Measurements from ENCODE around the gene CLCA1.

Gene CLCA1

GRCh38 chr1:86468501-86468977, at the start of gene CLCA1:
TSS of gene CLCA1 (plus strand) at chr1:86468927. CDS start at chr1:86468972, 45 bp downstream.
- no peak for DNase-seq

- DNase-seq = no peak
These were observed 49.3 kb upstream of the CLCA1 start for GRCh38 chr1:86419277-86419903.

- DNase-seq = no peak
These were observed 47.0 kb upstream of the CLCA1 start for GRCh38 chr1:86421601-86422280.

GRCh38 chr1:86423473-86423872, 45.3 kb upstream of the CLCA1 start:
- DNase-seq = no peak

GRCh38 chr1:86423873-86424272, 44.9 kb upstream of the CLCA1 start, which contains the start of gene CLCA2:
TSS of gene CLCA2 (plus strand) at chr1:86424171. CDS start at chr1:86424248, 77 bp downstream.
- no peak for DNase-seq

- DNase-seq = no peak
These were observed 39.5 kb upstream of the CLCA1 start for GRCh38 chr1:86429122-86429725.

GRCh38 chr1:86429835-86430234, 38.9 kb upstream of the CLCA1 start:
- no peak for DNase-seq

DNA sequence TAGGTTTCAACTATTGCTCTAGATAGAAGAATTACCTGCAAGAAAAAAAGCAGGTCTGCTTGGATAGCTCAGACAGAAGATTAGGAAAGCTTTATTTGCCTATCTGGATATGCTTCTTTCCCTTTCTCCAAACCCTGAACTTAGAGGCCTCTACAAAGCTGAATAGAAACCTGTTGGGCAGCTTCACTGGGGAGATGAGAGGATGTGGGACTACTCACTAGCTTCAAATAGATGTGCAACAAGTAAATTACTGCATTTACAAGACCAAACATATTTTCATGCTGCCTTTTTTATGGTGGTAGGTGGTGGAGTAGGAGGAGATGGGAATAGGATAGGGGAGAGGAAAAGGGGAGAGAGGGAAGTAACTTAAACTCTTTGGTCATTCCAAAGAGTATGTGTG, 38.4 kb upstream of the CLCA1 start:
- no peak for DNase-seq

DNA sequence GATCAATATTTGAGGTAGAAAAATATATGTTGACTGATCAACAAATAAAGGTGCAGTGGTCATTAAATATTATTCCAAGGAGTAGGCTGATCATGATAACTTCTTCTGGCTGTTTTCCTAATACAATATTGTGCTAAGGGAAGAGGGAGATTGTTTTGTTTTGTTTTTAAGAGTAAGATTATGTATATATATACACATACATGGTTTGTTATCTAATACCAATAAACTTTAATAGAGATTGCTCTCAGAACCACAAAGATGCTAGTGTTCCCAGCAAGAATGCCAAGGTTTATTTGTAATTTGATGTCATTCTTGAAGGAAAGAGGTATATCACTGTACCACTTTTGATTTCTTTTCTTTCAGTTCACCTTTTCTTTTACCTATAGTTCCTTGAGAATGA, 34.7 kb upstream of the CLCA1 start:
- DNase-seq = no peak

- DNase-seq = no peak
These were observed 33.4 kb upstream of the CLCA1 start for GRCh38 chr1:86435327-86435726.

- no peak for DNase-seq
These were observed 32.7 kb upstream of the CLCA1 start for GRCh38 chr1:86436041-86436440.

DNA sequence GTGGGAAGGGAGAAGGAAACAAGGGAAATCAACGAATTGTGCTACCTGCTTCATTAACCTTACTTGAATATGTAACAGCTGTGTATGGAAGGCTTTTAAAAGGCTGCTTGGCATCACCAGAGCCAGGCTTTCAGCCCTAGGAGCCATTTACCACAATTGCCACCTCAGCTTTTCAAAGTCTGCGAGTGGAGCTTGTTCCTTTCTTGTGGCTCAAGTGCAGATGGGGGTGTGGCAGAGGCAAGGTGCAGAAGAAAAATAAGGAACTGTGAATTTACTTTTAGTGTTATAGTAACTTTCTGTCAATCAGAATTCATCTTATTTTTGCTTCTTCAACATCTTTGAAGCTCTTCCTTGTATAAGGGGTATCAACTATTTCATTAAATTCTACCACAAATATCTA, 27.1 kb upstream of the CLCA1 start:
- no peak for DNase-seq

DNA sequence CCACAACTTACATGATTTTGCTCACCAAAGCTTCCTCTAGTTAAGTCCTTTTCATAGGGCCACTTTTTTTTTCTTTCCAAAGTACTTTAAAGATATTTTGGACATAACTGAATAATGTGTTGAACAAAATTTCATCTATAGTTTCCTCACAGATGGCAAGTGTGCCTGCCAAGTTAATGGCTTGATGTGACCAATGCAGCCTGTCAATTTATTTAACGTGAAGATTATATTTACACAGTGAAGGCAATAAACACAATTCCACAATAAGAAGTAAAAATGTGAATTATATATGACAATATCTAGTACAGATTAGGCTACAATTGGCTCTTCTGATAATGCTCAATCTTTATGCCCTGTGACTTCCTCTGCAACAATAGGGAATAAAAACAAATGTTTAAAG, 26.7 kb upstream of the CLCA1 start:
- DNase-seq = no peak

- no peak for DNase-seq
These were observed 22.8 kb upstream of the CLCA1 start for GRCh38 chr1:86445919-86446318.

DNA sequence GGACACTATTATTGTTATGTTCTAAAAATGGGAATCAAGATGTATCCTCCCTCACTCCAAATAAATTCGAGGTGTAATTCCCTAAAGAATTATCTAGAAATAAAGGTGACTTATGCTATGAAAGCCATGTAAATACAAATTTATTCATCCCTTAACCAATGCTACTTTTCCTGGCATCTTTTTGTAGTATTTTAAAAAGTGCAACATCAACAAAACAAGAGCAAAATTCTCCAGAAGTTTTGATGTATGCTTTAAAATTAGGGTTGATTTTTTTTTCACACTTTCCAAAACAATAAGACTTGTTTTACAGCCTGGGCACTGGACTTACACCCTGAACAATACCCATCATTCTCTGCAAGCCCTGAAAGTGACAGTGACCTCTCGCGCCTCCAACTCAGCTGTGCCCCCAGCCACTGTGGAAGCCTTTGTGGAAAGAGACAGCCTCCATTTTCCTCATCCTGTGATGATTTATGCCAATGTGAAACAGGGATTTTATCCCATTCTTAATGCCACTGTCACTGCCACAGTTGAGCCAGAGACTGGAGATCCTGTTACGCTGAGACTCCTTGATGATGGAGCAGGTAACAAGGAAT, 21.4 kb upstream of the CLCA1 start:
- no peak for DNase-seq

DNA sequence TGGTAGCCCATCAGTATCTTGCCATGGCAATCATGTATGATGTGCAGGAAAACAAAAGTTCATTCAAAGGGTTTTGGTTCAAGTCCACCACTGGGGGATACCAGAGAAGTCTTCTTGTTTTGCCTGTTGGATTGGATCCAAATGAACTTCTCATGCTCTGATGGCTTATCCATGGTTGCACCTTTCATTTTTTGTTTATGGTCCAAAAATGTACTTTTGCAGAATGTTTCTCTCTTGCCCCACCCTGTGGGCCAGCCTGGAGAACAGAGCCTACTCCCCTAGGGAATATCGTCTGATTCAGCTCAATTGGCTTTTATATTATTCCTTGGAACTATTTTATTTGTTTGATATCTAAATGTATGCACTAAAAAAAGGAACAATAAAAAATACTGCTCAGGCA, 20.1 kb upstream of the CLCA1 start:
- no peak for DNase-seq

DNA sequence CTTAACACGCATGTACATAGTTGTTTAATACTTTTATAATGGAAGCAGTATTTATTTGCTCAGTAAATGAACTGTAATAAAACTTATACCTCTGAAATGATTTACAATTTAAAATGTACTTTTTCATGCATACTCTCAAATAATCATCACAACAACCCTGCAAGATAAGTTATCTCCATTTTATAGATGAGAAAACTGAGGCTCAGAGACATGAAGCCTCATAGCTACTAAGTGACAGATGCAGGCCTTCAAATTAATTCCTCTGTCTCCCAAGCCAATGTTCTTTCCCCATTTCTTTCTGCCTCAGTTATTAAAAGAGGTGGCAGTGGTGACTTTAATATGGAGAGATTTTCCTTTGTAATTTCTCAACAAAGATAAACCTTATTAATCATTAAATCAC, 19.6 kb upstream of the CLCA1 start:
- DNase-seq = no peak

GRCh38 chr1:86450847-86451246, 17.9 kb upstream of the CLCA1 start:
- no peak for DNase-seq

- no peak for DNase-seq
These were observed 15.1 kb upstream of the CLCA1 start for GRCh38 chr1:86453664-86454063.

- no peak for DNase-seq
These were observed 13.7 kb upstream of the CLCA1 start for GRCh38 chr1:86455073-86455472.

DNA sequence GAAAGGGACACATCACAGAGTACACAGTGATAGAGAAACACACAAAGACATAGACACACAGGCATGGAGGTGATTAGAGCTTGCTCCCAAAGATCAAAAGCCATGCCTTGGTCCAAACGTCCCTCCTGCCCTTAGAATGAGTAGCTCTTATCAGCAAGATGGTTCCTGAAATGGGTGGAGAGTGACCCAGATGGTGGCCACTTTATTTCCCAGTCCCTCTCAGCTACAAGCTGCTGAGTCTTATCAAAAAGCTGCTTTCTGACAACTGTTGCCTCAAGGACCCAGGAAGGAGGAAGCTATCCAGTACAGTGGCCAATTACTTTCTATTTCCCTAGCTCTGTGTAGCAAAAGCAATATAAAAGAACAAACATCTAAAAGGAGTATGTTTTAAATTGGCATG, 7.7 kb upstream of the CLCA1 start:
- no peak for DNase-seq

GRCh38 chr1:86461482-86461881, 7.2 kb upstream of the CLCA1 start:
- DNase-seq = no peak

- DNase-seq = no peak
These were observed 3.9 kb upstream of the CLCA1 start for GRCh38 chr1:86464819-86465218.

Data from right hindlimb (tissue), 1 donor.